GM12878 (cell line): Measurements from ENCODE around the gene C19orf12. TPM values are rescaled to one million over a fixed set of nuclear protein-coding genes. Genes with fewer than 3 reads are reported as not detected.
A peak's percentile ranks its signal among the peaks of the same experiment; 100 is the strongest.

Experiments
- CEBPB ChIP-seq, 2 experiments: fragments of 150-350 bp in 1 of 2; IDR thresholded peaks; 2 replicates each; pipeline ENCODE4 v1.6.1; 2012 to 2014; ENCODE audit warnings: low read depth in 2 of 2, low read length in 2 of 2, borderline replicate concordance in 1 of 2, inconsistent platforms in 1 of 2
- E4F1 ChIP-seq: fragments of 450-650 bp; IDR thresholded peaks from 2 replicates; pipeline ENCODE4 v1.6.1; 2018; ENCODE audit warnings: borderline replicate concordance, mild to moderate bottlenecking; ENCODE audit not compliant: partially characterized antibody
- ELK1 ChIP-seq: IDR thresholded peaks from 2 replicates; pipeline ENCODE4 v1.6.1; 2012; ENCODE audit warnings: low read depth, low read length, improper control_type of control experiment
- EP300 ChIP-seq, 2 experiments: fragments of 150-350 bp in 1 of 2; IDR thresholded peaks; 2 replicates each; pipeline ENCODE4 v1.6.1; 2011 to 2012; ENCODE audit warnings: low read depth in 2 of 2, low read length in 2 of 2, borderline replicate concordance in 1 of 2, improper control_type of control experiment in 1 of 2, inconsistent platforms in 1 of 2; ENCODE audit not compliant: control insufficient read depth in 1 of 2
- IKZF1 ChIP-seq: fragments of 450-650 bp; conservative IDR thresholded peaks from 2 replicates; pipeline ENCODE4 v1.6.1; 2017; ENCODE audit warnings: antibody characterized with exemption, mild to moderate bottlenecking
- IRF4 ChIP-seq: IDR thresholded peaks from 2 replicates; pipeline ENCODE4 v1.6.1; 2011; ENCODE audit warnings: low read depth, low read length
- JUNB ChIP-seq: IDR thresholded peaks from 2 replicates; pipeline ENCODE4 v1.6.1; 2016; ENCODE audit warnings: antibody characterized with exemption, mild to moderate bottlenecking
- JUND ChIP-seq: IDR thresholded peaks from 2 replicates; pipeline ENCODE4 v1.6.1; 2012; ENCODE audit warnings: low read depth, mild to moderate bottlenecking, low read length, improper control_type of control experiment, moderate library complexity
- MAX ChIP-seq: IDR thresholded peaks from 2 replicates; pipeline ENCODE4 v1.6.1; 2012; ENCODE audit warnings: low read depth, low read length, improper control_type of control experiment
- NBN ChIP-seq: fragments of 450-650 bp; IDR thresholded peaks from 2 replicates; pipeline ENCODE4 v1.6.1; 2016
- NR2F1 ChIP-seq: fragments of 450-650 bp; conservative IDR thresholded peaks from 2 replicates; pipeline ENCODE4 v1.6.1; 2017; ENCODE audit warnings: mild to moderate bottlenecking
- SMAD1 ChIP-seq: fragments of 450-650 bp; IDR thresholded peaks from 2 replicates; pipeline ENCODE4 v1.6.1; 2018; ENCODE audit warnings: mild to moderate bottlenecking, low read depth; ENCODE audit not compliant: partially characterized antibody
- SMARCA5 ChIP-seq: fragments of 450-650 bp; IDR thresholded peaks from 2 replicates; pipeline ENCODE4 v1.6.1; 2017; ENCODE audit warnings: mild to moderate bottlenecking
- SREBF1 ChIP-seq: IDR thresholded peaks from 2 replicates; pipeline ENCODE4 v1.6.1; 2012; ENCODE audit warnings: mild to moderate bottlenecking, low read length
- TAF1 ChIP-seq: IDR thresholded peaks from 2 replicates; pipeline ENCODE4 v1.6.1; 2011; ENCODE audit warnings: mild to moderate bottlenecking, low read depth, low read length, borderline replicate concordance
- TARDBP ChIP-seq: IDR thresholded peaks from 2 replicates; pipeline ENCODE4 v1.6.1; 2016; ENCODE audit warnings: borderline replicate concordance
- ZBTB40 ChIP-seq: fragments of 450-650 bp; IDR thresholded peaks from 2 replicates; pipeline ENCODE4 v1.6.1; 2016; ENCODE audit warnings: mild to moderate bottlenecking, moderate library complexity, borderline replicate concordance
- ZNF622 ChIP-seq: fragments of 450-650 bp; IDR thresholded peaks from 2 replicates; pipeline ENCODE4 v1.6.1; 2017; ENCODE audit warnings: mild to moderate bottlenecking, inconsistent platforms
- polyA plus RNA-seq, 11 experiments: library from polyadenylated mRNA; depleted of rRNA in 4 of 11; unstranded in 6 of 11; stranded (reverse) in 5 of 11; fragments of >200 nt; fragmentation: Nextera tagmentation in 4 of 11; fragmentation: Illumina TruSeq in 1 of 11; extraction: Ambion mirVana in 4 of 11; extraction: Trizol in 1 of 11; gene quantifications; 1 replicate in 1 of 11; 2 replicates in 10 of 11; pipeline versions ENCODE4 v1.2.1 to v1.2.3, GENCODE V29; 2011 to 2016; ENCODE audit warnings: inconsistent platforms in 2 of 11, missing spikeins in 2 of 11, low read depth in 1 of 11
- total RNA-seq, 4 experiments: library from RNA; depleted of rRNA in 3 of 4; stranded (reverse); fragments of >200 nt in 3 of 4; fragmentation: Illumina TruSeq in 1 of 4; extraction: Trizol in 1 of 4; gene quantifications; 2 replicates each; pipeline versions ENCODE4 v1.2.1 to v1.2.3, GENCODE V29; 2013 to 2021

Gene C19orf12
- total and polyA plus RNA-seq, 10 of the 15 experiments (the other 5 are each of a cell fraction or from before 2014, with no cell fraction given): 2.3 to 23.5 (median 20.3) TPM

GRCh38 chr19:29680447-29680846, 34.6 kb downstream of the C19orf12 start (continued):
- TF ChIP-seq MAX (0 out of 2 replicates have a peak, but pooled peaks have one; percentile 16), SREBF1 (no peak), E4F1 (no peak), EP300 (IDR thresholded peaks at IDR 0.05; ENCODE audit: borderline replicate concordance in 1 of 2, control insufficient read depth in 1 of 2, low read depth in 2 of 2, low read length in 2 of 2) (no peak), ELK1 (0 out of 2 replicates have a peak, but pooled peaks have one; percentile 27), NBN (0 out of 2 replicates have a peak, but pooled peaks have one; percentile 21), ZBTB40 (peak; percentile 60; the same call in 1 of the 2 replicates), JUND (no peak), CEBPB (IDR thresholded peaks at IDR 0.05; ENCODE audit: borderline replicate concordance in 1 of 2, low read depth in 2 of 2, low read length in 2 of 2) (no peak), SMARCA5 (no peak), IRF4 (no peak), ZNF622 (no peak), SMAD1 (no peak), NR2F1 (peak; percentile 56; the same call in 1 of the 2 replicates), TAF1 (peak; percentile 50; the same call in 1 of the 2 replicates), IKZF1 (peak; percentile 85), TARDBP (no peak), JUNB (no peak)
- TF ChIP-seq, all 136 proteins: peak for 24
